ENCODE measurements around the gene GALNTL6. TPM values are rescaled to one million over a fixed set of nuclear protein-coding genes. Genes with fewer than 3 reads are reported as not detected.

The GALNTL6 gene
- total RNA-seq, 1 donor from 2014 or later: 0.29 TPM

DNA sequence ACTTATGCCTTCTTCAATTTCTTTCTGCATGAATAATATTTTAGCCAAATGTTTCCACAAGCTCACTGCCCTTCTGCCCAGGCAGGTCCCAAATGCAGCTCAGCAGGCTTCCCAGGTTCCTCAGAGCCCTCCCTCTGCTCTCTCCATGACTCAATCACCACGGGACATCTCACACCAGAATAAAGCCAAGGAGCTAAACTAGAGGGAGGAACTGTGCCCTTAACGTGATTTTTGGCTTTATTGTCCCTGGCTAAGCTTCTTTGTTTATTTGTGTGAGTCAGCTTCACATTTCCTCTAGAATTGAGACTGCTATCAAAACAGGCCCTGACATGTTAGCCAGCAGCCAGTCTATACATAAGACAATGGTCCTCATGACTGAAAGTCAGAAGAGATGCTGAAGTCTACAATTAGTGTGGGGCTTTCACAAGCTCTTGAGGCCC lies 1169.0 kb downstream of the GALNTL6 start:
- peak; percentile 74 for DNase-seq (ENCODE audit: low spot score)

DNA sequence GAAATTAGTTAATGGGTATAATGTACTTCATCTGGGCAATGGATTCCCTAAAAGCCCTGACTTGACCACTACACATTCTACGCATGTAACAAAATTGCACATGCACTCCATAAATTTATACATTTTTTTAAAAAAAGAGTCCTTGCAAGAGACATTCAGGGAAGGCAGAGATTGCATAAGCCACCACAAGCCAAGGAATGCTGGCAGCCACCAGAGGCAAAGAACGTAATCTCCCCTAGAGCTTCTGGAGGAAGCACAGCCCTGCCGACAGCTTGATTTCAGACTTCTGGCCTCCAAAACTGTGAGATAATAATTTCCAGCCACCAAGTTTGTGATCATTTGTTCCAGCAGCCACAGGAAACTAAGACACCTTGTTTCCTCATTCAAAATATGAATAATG lies 1169.8 kb downstream of the GALNTL6 start:
- no peak for DNase-seq (ENCODE audit: low spot score)

DNA sequence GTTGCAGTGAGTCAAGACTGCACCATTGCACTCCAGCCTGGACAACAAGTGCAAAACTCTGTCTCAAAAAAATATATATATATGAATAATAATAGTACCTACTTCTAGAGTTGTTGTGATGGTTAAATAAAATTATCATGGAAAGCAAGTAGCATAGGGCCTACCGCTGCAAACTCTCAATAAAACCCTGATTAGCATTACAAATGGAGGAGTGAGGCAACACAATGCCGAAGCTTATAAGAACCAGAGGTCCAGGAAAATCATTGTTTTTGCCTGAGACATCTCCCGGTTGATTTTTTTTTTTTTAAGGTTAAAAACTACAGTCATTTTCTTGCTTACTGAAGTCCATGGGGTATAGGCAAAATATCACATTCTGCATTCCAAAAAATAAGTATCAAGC lies 1170.4 kb downstream of the GALNTL6 start:
- no peak for DNase-seq (ENCODE audit: low spot score)

DNA sequence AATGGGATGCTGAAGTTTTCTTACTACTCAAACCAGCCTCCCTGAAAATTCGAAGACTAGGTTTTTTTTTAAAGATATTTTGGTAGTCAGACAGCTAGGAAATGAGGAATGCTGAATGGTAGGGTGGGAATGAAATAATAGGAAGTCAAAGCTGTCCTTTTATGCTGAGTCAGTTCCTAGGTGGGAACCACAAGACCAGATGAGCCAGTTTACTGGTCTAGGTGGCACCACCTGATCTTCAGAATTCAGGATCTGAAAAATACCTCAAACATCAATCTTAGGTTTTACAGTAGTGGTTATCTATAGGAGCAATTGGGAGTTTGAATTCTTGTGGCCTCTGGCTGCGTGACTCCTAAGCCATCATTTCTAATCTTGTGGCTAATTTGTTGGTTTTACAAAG lies 1172.3 kb downstream of the GALNTL6 start:
- no peak for DNase-seq (ENCODE audit: low spot score)

DNA sequence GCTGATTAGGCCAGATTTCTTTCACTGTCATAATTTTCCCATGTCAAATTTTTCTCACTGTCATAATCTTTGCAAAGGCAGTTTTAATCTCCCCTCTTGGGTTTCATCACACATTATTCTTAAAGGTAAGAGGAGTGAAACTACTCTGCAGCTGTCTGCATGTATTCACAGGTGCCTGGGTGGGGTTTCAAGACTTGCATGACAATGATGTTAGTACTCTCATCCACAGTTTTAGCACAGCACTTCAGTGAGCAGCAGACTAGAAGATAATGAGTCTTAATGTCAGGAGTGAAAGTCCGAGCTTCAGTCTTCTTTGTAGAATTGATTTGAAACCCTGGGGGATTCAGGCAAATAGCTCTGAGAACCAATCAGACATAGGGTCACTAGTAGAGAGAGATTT lies 1172.9 kb downstream of the GALNTL6 start:
- no peak for DNase-seq (ENCODE audit: low spot score)

DNA sequence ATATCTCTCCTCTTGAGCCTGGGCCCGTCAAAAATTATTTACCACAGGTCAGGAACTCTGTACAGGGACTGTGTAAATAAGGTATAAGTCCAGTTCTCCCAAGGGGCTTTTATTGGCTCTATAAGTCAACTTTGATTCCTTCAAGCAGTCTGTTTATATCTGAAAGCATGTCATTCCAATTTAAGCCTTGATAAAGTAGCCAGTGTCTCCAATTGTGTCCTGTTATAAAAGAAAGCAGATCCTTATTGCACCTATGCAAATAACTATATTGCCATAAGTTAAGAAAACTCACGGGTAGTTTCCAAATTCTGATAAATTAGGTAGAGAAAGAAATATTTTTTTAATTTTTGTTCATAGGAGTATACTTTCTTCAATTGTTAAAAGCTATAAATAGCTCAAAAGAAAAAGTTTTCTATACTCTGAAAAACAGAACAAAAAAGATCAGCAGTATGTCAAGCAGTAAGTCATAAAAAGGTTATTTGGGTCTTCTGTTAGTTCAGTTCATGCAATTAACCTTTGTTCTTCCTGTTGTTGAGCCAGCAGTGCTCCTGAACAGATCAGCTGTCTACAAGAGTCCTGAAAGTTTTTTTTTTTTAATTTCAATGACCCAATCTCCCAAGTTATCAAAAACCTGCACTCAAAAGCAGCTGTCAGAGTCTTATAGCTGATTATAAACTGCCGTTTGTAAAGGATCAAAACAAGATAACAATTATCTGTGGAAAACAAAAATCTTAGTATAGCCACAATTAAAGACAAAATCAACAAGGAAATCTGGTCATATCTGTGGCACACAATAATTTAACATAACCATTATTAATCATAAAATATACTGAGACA lies 1177.0 kb downstream of the GALNTL6 start:
- no peak for DNase-seq (ENCODE audit: low spot score)

DNA sequence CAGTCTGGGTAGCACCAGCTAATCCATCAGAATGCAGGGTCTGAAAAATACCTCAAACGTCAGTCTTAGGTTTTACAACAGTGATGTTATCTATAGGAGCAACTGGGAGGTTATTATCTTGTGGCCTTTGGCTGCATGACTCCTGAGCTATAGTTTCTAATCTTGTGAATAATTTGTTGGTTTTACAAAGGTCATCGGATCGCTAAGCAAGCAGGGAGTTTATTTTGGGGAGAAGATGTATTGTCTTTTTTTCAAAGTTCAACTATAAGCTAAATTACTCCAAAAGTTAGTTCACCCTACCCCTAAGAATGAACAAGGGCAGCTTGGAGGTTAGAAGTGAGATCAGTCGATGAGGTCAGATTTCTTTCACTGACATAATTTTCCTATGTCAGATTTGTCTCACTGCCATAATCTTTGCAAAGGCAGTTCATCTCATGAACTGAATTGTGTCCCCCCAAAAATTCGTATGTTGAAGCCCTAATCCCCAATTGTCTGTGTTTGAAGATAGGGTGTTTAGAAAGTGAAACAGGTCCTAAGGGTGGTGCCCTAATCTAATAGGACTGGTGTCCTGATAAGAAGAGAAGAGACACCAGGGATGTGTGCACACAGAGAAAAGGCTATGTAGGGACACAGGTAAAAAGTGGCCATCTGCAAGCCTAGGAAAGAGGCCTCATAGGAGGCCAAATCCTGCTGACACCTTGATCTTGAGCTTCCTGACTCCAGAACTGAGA lies 1179.6 kb downstream of the GALNTL6 start:
- no peak for DNase-seq (ENCODE audit: low spot score)

DNA sequence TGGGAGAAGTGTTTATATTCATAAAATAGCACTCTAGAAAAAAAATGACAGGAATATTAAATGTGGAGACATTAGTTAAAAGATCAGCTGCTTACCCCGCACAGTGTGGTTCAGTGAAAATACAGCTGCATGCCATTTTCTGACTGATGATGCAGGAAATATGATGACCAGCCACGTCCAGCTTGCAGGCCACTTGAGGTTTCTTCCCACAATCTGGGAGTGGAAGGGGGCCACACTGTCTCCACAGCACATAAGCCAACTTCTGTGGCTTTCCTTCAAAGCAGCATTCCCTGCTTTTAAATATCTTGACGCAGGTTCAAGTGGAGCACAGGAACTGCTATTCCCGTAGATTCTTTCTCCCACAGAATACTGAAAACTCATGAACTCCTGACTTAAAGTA lies 1182.0 kb downstream of the GALNTL6 start:
- no peak for DNase-seq (ENCODE audit: low spot score)

DNA sequence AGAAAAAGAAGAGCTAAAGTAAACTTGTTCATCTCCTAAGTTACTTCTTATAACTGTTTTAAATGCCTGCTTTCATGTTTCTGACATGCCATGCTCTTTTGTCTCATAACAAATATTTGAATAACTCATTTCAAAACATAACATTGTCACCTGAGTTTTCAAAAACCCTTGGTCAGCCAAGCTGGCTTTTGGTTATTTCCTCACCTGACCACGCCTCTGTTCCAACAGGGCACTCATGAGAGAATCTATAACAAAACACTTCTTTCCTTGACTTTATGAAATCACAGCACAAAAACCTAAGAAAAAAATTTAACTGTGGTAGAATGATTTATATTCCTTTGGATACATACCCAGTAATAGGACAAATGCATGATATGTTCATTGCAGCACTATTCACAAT lies 1182.5 kb downstream of the GALNTL6 start:
- DNase-seq (ENCODE audit: low spot score): no peak

DNA sequence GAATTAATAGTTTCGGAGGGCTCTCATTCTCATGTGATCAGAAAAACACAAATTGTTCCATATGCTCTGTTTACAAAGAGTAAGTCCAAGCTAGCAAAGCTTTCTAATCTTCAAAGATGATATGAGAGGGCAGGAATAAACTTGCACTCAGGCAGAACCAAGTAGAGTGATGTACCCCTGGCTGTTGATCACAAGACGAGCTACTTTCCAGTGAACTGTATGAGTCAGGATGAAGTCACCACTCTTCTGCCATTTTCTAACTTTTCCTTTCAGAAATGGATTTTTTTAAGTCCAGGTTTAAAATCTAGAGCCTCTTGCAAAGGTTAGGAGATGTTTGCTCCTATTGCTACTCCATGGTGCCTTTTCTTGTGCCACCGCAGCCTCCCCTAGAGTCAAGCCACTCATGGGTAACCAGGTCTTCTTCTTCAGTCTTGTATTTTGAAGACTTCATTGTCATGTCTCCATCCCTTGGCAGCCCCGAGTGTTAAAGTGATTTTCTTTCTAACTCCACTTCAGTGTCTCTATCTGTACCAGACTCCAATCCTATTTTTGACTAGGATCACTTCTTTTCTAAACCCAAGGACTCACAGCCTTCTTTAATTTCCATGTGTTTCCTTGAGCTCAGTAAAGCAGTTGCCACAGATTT lies 1183.5 kb downstream of the GALNTL6 start:
- DNase-seq (ENCODE audit: low spot score): no peak

DNA sequence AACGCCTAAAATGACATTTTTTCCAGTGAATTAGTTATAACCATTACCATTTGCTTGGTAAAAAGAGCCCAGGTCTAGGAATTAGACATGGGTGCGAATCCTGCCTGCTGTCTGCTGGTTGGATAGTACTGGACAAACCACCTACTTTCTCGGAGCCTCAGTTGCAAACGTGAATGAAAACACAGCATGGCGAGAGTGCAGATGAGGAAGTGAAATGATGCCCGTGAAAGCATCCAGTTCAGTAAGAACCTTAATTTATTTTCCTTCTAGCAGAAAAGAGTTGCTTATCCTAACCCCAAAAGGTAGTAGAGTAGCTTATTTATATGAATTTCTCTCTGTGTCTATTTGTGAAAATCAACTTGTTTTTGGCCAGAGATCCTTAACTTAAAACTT lies 1184.0 kb downstream of the GALNTL6 start:
- no peak for DNase-seq (ENCODE audit: low spot score)

DNA sequence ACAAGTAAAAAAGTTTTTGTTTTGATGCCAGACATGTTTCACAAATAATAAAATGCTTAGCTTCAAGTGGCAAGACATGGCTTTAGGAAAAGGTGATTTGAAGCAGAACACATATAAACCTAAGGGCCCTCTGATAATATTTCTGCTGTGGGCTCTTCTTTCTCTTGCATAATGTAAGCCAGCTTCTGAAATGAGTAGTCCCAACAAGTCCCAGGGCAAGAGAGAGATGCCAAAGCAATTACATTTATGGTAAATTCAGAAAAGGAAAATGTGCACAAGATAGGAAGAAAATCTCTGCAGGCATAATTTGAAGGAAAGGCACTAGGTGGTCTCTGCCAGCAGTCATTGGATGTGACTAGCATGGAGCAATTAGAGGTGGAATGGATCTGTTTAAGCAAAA lies 1184.7 kb downstream of the GALNTL6 start:
- no peak for DNase-seq (ENCODE audit: low spot score)

DNA sequence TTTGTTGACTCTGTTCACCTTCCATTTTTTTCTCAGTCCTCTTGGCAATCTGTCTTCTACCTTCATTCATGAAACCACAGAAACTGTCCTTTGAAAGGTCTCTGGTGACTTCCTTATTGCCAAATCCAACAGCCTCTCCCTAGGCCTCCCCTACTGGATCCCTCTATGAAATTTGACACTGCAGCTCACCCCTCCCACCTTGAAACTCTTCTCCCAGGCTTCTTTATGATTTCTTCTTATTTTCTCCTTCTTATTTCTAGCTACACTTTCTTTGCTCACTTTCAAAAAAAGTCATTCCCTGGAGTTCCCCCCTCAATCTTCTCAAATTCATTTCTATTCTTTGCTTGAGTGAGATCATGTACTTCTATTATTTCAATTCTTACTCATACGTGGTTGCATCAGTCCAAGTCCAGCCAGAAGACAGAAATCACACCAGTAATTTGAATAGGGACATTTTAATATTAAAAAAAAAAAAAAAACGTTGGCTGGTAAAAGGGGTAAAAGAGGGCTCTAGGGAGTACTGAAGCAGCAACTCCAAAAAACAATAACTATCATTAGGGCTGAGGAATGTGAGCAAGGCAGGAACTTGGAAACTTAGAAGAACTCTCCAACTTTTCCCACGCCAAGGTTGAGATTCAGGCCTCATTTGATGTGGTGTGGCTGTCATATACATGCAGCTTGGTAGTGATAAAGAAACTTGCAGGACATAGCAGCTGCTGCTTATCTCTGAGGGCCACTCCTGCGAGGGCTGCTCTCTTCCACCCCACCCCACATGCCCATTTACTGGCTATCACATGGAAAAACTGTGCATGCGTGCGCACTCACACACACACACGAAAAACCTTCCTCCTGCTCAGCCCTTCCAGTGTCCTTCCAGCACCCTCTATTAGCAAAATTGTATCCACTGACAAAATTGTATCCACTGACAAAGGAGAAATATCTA lies 1185.6 kb downstream of the GALNTL6 start:
- DNase-seq (ENCODE audit: low spot score): no peak

DNA sequence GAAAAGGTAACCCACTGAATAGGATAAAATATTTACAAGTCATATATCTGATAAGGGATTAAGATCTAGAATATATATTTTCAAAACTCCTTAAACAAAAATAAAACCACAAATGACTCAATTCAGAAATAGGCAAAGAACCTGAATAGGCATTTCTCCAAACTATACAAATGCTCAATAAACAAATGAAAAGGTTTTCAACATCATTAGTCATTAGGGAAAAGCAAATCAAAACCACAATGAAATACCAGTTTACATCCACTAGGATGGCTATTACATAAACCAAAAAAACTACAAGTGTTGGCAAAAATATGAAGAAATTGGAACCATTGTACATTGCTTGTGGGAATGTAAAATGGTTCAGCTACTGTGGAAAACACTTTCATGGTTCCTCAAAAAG lies 1188.4 kb downstream of the GALNTL6 start:
- no peak for DNase-seq (ENCODE audit: low spot score)

DNA sequence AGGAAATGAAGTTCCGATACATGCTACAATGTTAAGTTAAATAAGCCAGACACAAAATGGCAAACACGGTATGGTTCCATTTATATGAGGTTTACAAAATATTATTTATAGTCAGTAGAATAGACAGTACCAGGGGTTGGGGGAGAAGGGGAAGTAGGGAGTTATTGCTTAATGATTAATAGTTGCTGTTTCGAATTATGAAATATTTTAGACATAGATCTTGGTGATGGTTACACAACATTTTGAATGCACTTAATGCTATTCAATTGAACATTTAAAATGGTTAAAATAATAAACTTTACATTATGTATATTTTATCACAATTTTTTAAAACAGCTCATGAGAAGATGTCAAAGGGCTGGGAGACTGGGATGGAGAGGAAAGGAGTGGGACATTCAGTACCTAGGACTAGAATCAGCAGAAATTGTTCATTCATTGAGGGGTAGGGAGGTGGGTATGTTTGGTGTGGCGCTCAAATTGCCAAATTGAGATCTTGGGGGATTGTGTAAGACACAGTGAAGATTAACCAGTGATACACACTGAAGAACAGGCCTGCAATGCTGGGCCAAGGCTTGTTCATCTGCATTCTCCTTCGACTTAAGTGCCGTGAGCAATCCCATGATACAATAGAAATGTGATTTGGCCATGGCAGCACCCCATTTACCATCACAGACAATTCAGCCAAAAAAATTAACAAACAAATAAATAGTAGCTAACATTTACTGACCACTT lies 1189.8 kb downstream of the GALNTL6 start:
- no peak for DNase-seq (ENCODE audit: low spot score)

DNA sequence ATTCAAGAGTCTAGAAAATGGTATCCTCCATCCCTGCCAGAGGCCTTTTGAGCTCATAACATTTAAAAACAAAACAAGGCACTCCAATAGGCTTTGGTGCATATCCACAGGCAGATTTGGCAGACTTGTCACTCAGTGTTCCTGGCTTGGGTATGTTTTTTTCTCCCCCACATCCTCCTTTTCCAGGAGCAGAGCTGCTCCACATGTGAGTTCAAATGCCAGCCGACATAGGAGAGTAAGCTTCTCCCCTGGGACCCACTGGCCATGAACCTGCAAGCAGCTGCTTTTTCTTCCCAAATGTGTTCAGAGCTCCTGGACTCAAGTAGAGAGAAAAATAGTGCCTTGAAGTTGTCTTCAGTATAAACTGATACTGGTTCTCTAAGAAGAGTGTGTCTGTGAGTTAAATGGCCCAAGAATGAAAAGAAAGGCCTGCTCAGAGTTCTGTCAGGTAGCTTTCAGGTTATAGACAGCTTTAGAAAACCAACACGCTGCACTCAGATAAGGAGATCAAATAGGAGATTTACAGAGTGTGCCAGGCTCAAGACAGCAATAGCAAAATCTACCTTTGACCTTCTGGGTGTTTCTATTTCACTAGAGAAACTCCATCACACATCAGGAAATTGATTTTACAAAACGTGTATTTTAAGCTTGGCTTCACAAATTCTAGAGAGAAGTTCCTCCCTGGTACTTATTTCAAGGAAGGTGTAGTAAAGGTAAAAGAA lies 1192.9 kb downstream of the GALNTL6 start:
- no peak for DNase-seq (ENCODE audit: low spot score)

DNA sequence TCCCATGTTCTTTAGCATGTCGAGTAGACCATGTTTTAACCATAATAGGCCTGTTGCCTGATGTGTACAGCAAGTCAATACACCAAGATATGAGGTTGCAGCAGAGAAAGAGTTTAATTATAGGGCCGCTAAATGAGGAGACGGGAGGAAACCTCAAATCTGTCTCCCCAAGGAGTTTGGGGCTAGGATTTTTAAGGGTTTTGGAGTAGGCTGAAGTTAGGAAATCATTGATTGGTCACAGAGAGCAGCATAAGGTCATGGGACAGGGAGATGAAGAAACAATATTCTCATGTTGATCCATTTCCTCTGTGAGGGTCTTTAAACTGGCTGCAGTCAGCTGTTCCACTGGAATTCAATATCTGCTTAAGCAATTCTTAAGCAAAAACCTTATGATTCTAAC lies 1195.2 kb downstream of the GALNTL6 start:
- DNase-seq (ENCODE audit: low spot score): no peak

DNA sequence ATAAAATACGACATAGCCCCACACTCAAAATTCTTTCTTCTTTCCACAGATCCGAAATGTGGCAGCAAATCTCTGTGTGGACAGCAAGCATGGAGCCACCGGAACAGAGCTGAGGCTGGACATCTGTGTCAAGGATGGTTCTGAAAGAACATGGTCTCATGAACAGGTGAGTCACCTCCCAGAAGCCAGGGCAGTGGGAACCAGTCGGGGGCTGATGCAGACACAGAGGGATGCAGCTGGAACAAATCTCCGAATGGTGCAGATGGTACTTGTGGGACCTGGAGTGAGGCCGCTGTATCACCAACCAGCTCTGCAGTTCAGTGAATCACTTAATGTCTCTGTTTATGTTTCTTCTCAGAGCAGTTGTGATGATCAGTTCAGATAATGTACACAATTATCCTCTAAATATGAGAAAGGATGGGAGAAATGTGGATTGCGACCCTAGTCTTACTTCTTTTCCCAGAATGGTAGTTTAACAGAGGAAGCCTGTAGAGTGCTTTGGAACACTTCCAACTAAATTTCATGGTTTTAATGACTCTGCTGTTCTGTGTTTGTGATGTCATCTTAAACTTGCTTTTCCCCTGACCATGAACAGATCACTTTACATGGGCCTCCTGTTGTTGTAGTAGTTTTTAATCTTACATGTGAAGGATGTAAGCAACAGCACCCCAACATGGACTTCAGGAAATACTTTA lies 1196.1 kb downstream of the GALNTL6 start:
- DNase-seq (ENCODE audit: low spot score): no peak

DNA sequence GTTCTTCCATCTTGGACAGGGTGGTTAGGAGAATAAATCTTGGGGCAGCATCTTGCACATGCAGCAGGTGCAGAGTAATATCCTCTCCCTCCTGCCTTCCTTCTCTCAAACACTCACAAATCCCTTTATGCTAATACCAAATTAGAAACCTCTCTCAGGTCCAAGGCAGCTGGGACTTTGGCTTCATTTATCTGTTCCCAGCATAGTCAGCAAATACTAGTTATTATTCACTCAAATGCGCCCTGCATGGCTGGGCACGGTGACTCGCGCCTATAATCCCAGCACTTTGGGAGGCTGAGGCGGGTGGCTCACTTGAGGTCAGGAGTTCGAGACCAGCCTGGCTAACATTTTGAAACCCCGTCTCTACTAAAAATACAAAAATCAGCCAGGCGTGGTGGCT lies 1199.4 kb downstream of the GALNTL6 start:
- DNase-seq (ENCODE audit: low spot score): no peak
